IPS DF 19.7 (cell line): ENCODE results near the gene HPX.

Source experiments
- DNase-seq: peaks from one replicate; pipeline ENCODE4 v3.0.0-alpha.2; 2013; ENCODE audit warnings: low read depth, low spot score

HPX gene

DNA sequence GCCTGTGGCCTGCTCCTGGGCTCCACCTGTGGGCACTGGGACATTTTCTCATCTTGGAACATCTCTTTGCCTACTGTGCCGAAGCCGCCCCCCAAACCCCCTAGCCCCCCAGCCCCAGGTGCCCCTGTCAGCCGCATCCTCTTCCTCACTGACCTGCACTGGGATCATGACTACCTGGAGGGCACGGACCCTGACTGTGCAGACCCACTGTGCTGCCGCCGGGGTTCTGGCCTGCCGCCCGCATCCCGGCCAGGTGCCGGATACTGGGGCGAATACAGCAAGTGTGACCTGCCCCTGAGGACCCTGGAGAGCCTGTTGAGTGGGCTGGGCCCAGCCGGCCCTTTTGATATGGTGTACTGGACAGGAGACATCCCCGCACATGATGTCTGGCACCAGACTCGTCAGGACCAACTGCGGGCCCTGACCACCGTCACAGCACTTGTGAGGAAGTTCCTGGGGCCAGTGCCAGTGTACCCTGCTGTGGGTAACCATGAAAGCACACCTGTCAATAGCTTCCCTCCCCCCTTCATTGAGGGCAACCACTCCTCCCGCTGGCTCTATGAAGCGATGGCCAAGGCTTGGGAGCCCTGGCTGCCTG, 49.2 kb downstream of the HPX start:
- no peak for DNase-seq

DNA sequence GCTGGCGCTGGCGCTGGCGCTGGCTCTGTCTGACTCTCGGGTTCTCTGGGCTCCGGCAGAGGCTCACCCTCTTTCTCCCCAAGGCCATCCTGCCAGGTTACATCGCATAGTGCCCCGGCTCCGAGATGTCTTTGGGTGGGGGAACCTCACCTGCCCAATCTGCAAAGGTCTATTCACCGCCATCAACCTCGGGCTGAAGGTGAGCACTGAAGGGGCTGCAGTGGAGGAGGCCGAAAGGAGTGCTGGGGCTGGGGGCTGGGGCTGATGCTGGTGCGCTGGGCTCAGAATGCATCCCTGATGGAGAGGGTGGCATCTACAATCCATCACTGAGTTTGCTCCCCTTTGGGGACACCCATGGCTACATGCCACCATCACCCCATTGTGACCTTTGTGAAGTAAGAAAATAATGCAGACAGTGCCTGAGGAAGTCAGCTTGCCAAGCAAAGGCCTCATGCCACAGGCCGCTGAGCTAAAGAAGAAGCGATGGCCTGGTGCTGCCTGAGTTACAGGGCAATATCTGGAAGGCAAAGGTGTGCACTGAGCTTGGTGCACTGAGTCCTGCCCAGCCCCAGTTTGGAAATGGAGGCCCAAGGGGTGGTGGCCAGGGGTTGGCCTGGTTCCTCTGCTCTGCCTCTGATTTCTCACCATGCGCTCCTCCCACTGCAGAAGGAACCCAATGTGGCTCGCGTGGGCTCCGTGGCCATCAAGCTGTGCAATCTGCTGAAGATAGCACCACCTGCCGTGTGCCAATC, 49.9 kb downstream of the HPX start:
- no peak for DNase-seq

DNA sequence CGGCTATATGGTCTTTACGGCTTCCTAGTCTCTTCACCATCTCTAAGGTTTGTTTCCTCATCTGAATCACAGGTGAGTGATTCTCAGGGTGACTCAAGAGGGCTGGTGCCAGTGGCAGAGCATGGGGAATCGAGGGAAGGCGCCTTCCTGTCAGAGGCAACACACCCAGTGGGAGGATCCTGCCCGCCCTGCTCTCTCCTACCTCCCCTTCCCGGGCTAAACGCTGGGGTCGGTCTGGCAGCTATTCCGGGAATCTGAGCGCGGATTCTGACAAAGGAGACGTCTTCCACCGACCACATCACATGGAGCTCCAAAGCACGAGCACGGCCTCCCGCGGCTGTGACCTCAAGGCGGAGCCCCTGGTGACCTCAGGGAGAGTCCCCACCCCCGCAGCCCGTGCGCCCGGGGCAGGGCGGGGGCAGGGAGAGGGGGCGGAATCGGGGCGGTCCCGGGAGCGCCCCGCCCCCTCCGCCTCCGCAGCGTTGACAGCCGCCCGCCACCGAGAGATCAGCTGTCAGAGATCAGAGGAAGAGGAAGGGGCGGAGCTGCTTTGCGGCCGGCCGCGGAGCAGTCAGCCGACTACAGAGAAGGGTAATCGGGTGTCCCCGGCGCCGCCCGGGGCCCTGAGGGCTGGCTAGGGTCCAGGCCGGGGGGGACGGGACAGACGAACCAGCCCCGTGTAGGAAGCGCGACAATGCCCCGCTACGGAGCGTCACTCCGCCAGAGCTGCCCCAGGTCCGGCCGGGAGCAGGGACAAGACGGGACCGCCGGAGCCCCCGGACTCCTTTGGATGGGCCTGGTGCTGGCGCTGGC, 50.7 kb downstream of the HPX start, which contains the start of gene SMPD1:
Gene SMPD1, plus strand, starts transcription at position 570 of the 813 bp plus-strand sequence. Its CDS starts 125 bp downstream, at position 695.
- DNase-seq, result peak; percentile 40

GRCh38 chr11:6388748-6389147, 52.0 kb downstream of the HPX start:
- no peak for DNase-seq

GRCh38 chr11:6387811-6388599, 52.8 kb downstream of the HPX start:
- no peak for DNase-seq

DNA sequence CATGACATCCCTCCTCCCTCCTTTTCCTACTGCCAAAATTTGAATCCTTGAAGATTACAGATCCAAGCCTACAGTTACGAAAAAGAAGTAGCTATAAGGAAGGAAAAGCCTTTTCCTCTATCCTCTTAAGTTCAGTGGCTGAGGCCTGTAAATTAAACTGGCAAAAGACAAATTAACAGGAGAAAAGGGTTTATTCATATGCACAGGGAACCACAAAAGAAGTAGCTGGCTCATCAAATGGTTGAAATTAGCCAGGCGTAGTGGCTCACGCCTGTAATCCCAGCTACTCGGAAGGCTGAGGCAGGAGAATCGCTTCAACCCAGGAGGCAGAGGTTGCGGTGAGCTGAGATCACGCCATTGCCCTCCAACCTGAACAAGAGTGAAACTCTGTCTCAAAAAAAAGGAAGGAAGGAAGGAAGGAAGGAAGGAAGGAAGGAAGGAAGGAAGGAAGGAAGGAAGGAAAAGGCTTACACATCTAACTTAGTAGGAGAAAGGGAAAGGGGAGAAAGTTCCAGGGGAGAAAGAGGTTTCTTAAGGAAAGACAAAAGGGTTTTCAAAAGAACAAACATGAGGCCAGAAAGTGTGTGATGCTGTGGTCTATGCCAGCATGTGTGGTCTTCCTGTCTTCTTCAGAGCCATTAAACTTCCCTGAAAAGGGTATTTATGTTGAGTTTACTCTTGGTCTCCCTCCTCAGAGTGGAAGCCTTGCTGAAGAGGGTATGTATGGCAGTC, 55.6 kb downstream of the HPX start:
- no peak for DNase-seq
